ENCODE results near the gene PRSS36. TPM values are rescaled to one million over a fixed set of nuclear protein-coding genes. Genes with fewer than 3 reads are reported as not detected.

Gene PRSS36
- total and polyA plus RNA-seq, 2 of the 4 experiments (the other 2 are of a cell fraction): 0.18 to 0.55 TPM

- peak overlapping the region; percentile 96 for H2AK5ac ChIP-seq (ENCODE audit: low read depth, low read length)
- H3K27ac ChIP-seq (ENCODE audit: insufficient read depth, low read length): peak overlapping the region; percentile 63
- H2AK9ac ChIP-seq (replicated peaks; ENCODE audit: low read depth, low read length, poor library complexity): peak overlapping the region; percentile 100
- intact Hi-C loops (cut with micrococcal nuclease): loop anchor here (1.0 to 5.0 kb wide), 3 partner anchors 48 to 109 kb away; partner anchors contain the start of genes HSD3B7 and STX4
- H4K91ac ChIP-seq (ENCODE audit: insufficient read depth, low read depth, low read length): peak overlapping the region; percentile 74; the same call in 1 of the 2 replicates
- H3K36me3 ChIP-seq (ENCODE audit: control insufficient read depth, insufficient read depth, low read length): peaks cover 14% of the 10 kb centered on the region
- no TSS peak for BruUV-seq (replicated peaks)
- H3K27me3 ChIP-seq (ENCODE audit: control insufficient read depth, insufficient read depth, low read length): no peaks in the 10 kb centered on the region
- ChIA-PET CTCF (interaction anchor here (1.0 kb wide), 1 partner anchor 49 kb away, joined by 3 read pairs; no protein-coding TSS in a partner anchor), POLR2A (ENCODE audit: unreplicated experiment) (no interaction called here)
- peak overlapping the region; percentile 27; the same call in 1 of the 2 replicates for H2BK120ac ChIP-seq (ENCODE audit: low read depth, low read length)
- peak overlapping the region; percentile 12; the same call in 1 of the 2 replicates for H4K5ac ChIP-seq (ENCODE audit: low read depth, low read length)
- no peak for TF ChIP-seq BHLHE40 (IDR thresholded peaks at IDR 0.05; ENCODE audit: low read depth, low read length)
- no peak for TF ChIP-seq MXI1 (IDR thresholded peaks at IDR 0.05; ENCODE audit: borderline replicate concordance, low read depth, low read length)
- TF ChIP-seq RAD21 (IDR thresholded peaks at IDR 0.05; ENCODE audit: low read length): no peak
- no peak for TF ChIP-seq SMC3 (IDR thresholded peaks at IDR 0.05; ENCODE audit: low read depth, low read length)
- TF ChIP-seq NFE2L2 (IDR thresholded peaks at IDR 0.05; ENCODE audit: low read depth, low read length): no peak
- no peak for TF ChIP-seq MAFK (IDR thresholded peaks at IDR 0.05; ENCODE audit: low read depth, low read length)
- TF ChIP-seq FOS (IDR thresholded peaks at IDR 0.05; ENCODE audit: low read depth, low read length): no peak
- no peak for TF ChIP-seq CHD1 (IDR thresholded peaks at IDR 0.05; ENCODE audit: low read depth, low read length)
- no peak for TF ChIP-seq CTCF (conservative IDR thresholded peaks at IDR 0.05; ENCODE audit: low read depth, low read length)
- no peak for TF ChIP-seq USF2 (IDR thresholded peaks at IDR 0.05; ENCODE audit: low read depth, low read length)
- no peak for TF ChIP-seq POLR2A (IDR thresholded peaks at IDR 0.05; ENCODE audit: low read depth, low read length)
- no peak for TF ChIP-seq RFX5 (IDR thresholded peaks at IDR 0.05; ENCODE audit: low read depth, low read length)
- no peak for TF ChIP-seq CEBPB (IDR thresholded peaks at IDR 0.05; ENCODE audit: low read depth, low read length)
- TF ChIP-seq MAZ (IDR thresholded peaks at IDR 0.05; ENCODE audit: borderline replicate concordance, low read depth, low read length): no peak
- TF ChIP-seq RCOR1 (IDR thresholded peaks at IDR 0.05; ENCODE audit: insufficient replicate concordance, low read length): no peak
- TF ChIP-seq ELK1 (IDR thresholded peaks at IDR 0.05; ENCODE audit: borderline replicate concordance, low read depth, low read length): no peak
- H2AFZ ChIP-seq (replicated peaks; ENCODE audit: low read length, poor library complexity): peak overlapping the region; percentile 96
- H4K8ac ChIP-seq (ENCODE audit: low read depth in 2 of 2, low read length in 2 of 2): peak overlapping the region; percentile 66 to 86; a peak in 3 of 4 replicates
- H2BK5ac ChIP-seq (ENCODE audit: low read depth, low read length, poor library complexity, severe bottlenecking): peak overlapping the region; percentile 67
- H3K9ac ChIP-seq (ENCODE audit: low read depth, low read length): peak overlapping the region; percentile 96
- peaks cover 34 to 55% of the 10 kb centered on the region in 2 experiments; a peak in 3 of 4 replicates for H3K79me1 ChIP-seq (ENCODE audit: low read depth in 1 of 2, low read length in 2 of 2)
- ATAC-seq (ENCODE audit: low read depth): peak; percentile 30
- H3K4me1 ChIP-seq (ENCODE audit: control insufficient read depth, insufficient read depth, low read length): peaks cover 3% of the 10 kb centered on the region
- no peak for DNase-seq
- H3K14ac ChIP-seq (replicated peaks; ENCODE audit: low read depth, low read length): peak overlapping the region; percentile 96
- H2BK15ac ChIP-seq (ENCODE audit: low read depth, low read length): no peak overlapping the region
- H4K20me1 ChIP-seq (ENCODE audit: insufficient read depth, low read length): peaks cover 17% of the 10 kb centered on the region
- 0% methylated on average over 17 of the region's 20 CpGs; no CpG with 5 or more reads in 1 of the 2 experiments for WGBS, 2 experiments (ENCODE audit: extremely low coverage in 2 of 2, insufficient read length in 1 of 2)
- H3K56ac ChIP-seq (ENCODE audit: extremely low read depth, insufficient read depth, low read length): peak overlapping the region; percentile 65
- no peaks in the 10 kb centered on the region for H3K9me3 ChIP-seq (ENCODE audit: control insufficient read depth, insufficient read depth, low read length)
- peak overlapping the region; percentile 95 for H3K23ac ChIP-seq (ENCODE audit: low read depth, low read length)
- peak overlapping the region; percentile 79 for H3K4ac ChIP-seq (ENCODE audit: low read depth, low read length)
- peak overlapping the region; percentile 91 for H3K4me3 ChIP-seq (ENCODE audit: insufficient read depth, low read depth, low read length)
- peak overlapping the region; percentile 98 for H3K4me2 ChIP-seq (ENCODE audit: low read depth, low read length)
- H3K18ac ChIP-seq (ENCODE audit: low read depth, low read length): peak overlapping the region; percentile 12
- H2BK20ac ChIP-seq (ENCODE audit: low read depth, low read length): no peak overlapping the region
- dilution Hi-C loops (cut with HindIII; ENCODE audit: low sequenced_read_pairs, unreplicated experiment): no loop called here
- in situ Hi-C loops (cut with MboI; ENCODE audit: low sequenced_read_pairs): no loop called here
- H3K9me1 ChIP-seq (ENCODE audit: insufficient read depth, low read length): peaks cover 15% of the 10 kb centered on the region
These were observed 55.8 kb downstream of the PRSS36 start for GRCh38 chr16:31094088-31094423.
